Erythroblast (primary cell): ENCODE results near the gene FNDC5.
A peak's percentile ranks its signal among the peaks of the same experiment; 100 is the strongest.

Experiments used
- DNase-seq, 2 experiments: peaks; one replicate each; lab custom pipeline; 2025; lab: John Stamatoyannopoulos, UW
- GATA1 ChIP-seq: IDR thresholded peaks from 2 replicates; pipeline ENCODE4 v1.6.1; 2011; ENCODE audit warnings: low read depth, mild to moderate bottlenecking, control low read depth, low read length, moderate library complexity
- POLR2A ChIP-seq: IDR thresholded peaks from 2 replicates; pipeline ENCODE4 v1.6.1; 2011; ENCODE audit warnings: mild to moderate bottlenecking, low read length

Gene FNDC5

GRCh38 chr1:32816676-32817158 lies 54.0 kb downstream of the FNDC5 start:
- TF ChIP-seq POLR2A = no peak
- TF ChIP-seq GATA1 = no peak

GRCh38 chr1:32813941-32814739 lies 56.6 kb downstream of the FNDC5 start:
- peak; percentile 28 to 67 for DNase-seq
- TF ChIP-seq POLR2A = no peak
- no peak for TF ChIP-seq GATA1

More at GRCh38 chr1:32816676-32817158, 54.0 kb downstream of the FNDC5 start:
- DNase-seq = peak; percentile 71 to 80
